Measurements from ENCODE around the gene FBXO30. TPM values are rescaled to one million over a fixed set of nuclear protein-coding genes. Genes with fewer than 3 reads are reported as not detected.

The FBXO30 gene
- total RNA-seq, 2 donors from 2014 or later = 5.4 to 9.0 TPM

- H3K27ac ChIP-seq = no peak overlapping the region
- DNase-seq = no peak
- no peak overlapping the region for H3K9ac ChIP-seq (ENCODE audit: low read depth in 2 of 2, low read length in 2 of 2)
- no peaks in the 10 kb centered on the region for H3K27me3 ChIP-seq
- no peaks in the 10 kb centered on the region for H3K4me1 ChIP-seq
- no peak overlapping the region for H3K4me3 ChIP-seq
- H3K9me3 ChIP-seq = no peaks in the 10 kb centered on the region
- H3K36me3 ChIP-seq = no peaks in the 10 kb centered on the region
- no peak for TF ChIP-seq CTCF (IDR thresholded peaks at IDR 0.05)
- intact Hi-C loops (cut with DNase I) = no loop called here
Observed at GRCh38 chr6:145755682-145756081, 58.9 kb downstream of the FBXO30 start.

DNA sequence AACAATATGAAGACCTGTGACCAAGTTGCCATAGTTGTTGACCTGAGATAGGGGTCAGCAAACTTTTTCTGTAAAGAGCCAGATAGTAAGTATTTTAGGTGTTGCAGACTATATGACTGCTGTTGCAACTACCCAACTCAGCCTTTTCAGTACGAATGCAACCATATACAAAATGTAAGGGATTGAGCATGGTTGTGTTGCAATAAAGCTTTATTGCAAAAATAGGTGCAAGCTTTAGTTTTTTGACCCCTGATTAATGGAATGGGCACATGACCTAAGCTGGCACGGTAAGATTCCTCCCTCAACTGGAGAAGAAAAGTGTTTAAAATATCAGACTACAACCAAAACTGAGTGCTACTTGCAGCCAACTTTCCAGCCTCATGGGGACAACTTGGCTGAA is 62.0 kb downstream of the FBXO30 start:
- Histone ChIP-seq H3K36me3 (no peaks in the 10 kb centered on the region), H3K27ac (no peak overlapping the region), H3K27me3 (no peaks in the 10 kb centered on the region), H3K4me3 (no peak overlapping the region), H3K9ac (ENCODE audit: low read depth in 2 of 2, low read length in 2 of 2) (no peak overlapping the region), H3K9me3 (no peaks in the 10 kb centered on the region), H3K4me1 (no peaks in the 10 kb centered on the region)
- no peak for DNase-seq
- no peak for TF ChIP-seq CTCF (IDR thresholded peaks at IDR 0.05)
- intact Hi-C loops (cut with DNase I) = no loop called here

DNA sequence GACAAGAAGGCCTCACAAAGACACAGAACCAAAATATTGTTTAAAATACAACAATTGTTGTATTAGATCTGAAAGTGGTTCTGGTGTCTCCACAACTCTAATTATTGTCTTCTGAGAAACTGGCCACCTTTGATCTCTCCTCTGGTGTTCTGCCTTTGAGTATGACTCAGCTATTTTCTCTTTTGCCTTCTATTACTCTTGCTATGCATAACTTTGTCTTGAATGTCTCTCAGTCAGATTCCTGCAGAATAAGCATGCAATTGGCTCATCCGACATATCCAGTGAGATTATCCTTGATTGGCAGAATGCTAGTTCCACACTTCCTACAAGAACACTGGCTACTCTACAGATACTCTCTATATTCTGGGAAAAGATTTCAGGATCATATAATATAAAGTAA is 65.0 kb downstream of the FBXO30 start:
- H3K9me3 ChIP-seq = no peaks in the 10 kb centered on the region
- no peak for DNase-seq
- no peak overlapping the region for H3K4me3 ChIP-seq
- H3K9ac ChIP-seq (ENCODE audit: low read depth in 2 of 2, low read length in 2 of 2) = no peak overlapping the region
- no peaks in the 10 kb centered on the region for H3K36me3 ChIP-seq
- no peaks in the 10 kb centered on the region for H3K27me3 ChIP-seq
- intact Hi-C loops (cut with DNase I) = no loop called here
- no peaks in the 10 kb centered on the region for H3K4me1 ChIP-seq
- no peak overlapping the region for H3K27ac ChIP-seq
- no peak for TF ChIP-seq CTCF (IDR thresholded peaks at IDR 0.05)

- no peak for DNase-seq
- no peaks in the 10 kb centered on the region for H3K27me3 ChIP-seq
- no peaks in the 10 kb centered on the region for H3K9me3 ChIP-seq
- H3K27ac ChIP-seq = no peak overlapping the region
- intact Hi-C loops (cut with DNase I) = no loop called here
- no peak for TF ChIP-seq CTCF (IDR thresholded peaks at IDR 0.05)
- no peaks in the 10 kb centered on the region for H3K36me3 ChIP-seq
- H3K4me1 ChIP-seq = no peaks in the 10 kb centered on the region
- no peak overlapping the region for H3K4me3 ChIP-seq
- H3K9ac ChIP-seq (ENCODE audit: low read depth in 2 of 2, low read length in 2 of 2) = no peak overlapping the region
Observed at GRCh38 chr6:145745861-145746260, 68.7 kb downstream of the FBXO30 start.

DNA sequence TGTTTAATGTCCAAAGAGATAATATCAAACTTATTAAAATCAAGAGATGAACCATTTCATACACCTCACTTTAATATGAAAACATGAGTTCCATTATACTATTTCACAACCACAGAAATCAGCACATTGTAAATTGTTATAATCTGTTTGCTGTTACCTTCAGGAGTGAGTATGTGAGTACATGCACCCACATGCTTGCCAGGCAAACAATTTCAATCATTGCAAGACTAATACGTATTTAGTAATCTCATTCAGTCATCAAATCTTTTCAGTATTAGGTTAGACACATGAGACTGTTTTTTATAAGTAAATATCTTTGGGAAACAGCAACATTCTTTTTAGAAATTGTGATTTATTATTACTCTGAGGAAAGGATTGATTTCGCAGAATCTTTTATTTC is 70.0 kb downstream of the FBXO30 start:
- H3K36me3 ChIP-seq = no peaks in the 10 kb centered on the region
- intact Hi-C loops (cut with DNase I) = no loop called here
- no peaks in the 10 kb centered on the region for H3K4me1 ChIP-seq
- H3K4me3 ChIP-seq = no peak overlapping the region
- H3K27me3 ChIP-seq = no peaks in the 10 kb centered on the region
- H3K27ac ChIP-seq = no peak overlapping the region
- H3K9me3 ChIP-seq = no peaks in the 10 kb centered on the region
- no peak overlapping the region for H3K9ac ChIP-seq (ENCODE audit: low read depth in 2 of 2, low read length in 2 of 2)
- no peak for TF ChIP-seq CTCF (IDR thresholded peaks at IDR 0.05)
- no peak for DNase-seq

Other genes with a start within 250 kb of the FBXO30 start
- gene EPM2A, start 79.3 kb downstream of the FBXO30 start, total RNA-seq = 1 to 10 TPM; 3.7 to 4.8 TPM
- 10 to 100 TPM; 10.3 to 12.7 TPM for gene SHPRH, start 149.6 kb upstream of the FBXO30 start, total RNA-seq
- gene GRM1, start 214.3 kb upstream of the FBXO30 start, total RNA-seq = under 1 TPM in 1 of 2 donors, not detected in 1; 0.11 TPM

All from colonic mucosa (tissue), 4 donors.